GM12878 (cell line): ENCODE results near the gene SLC28A1. TPM values are rescaled to one million over a fixed set of nuclear protein-coding genes. Genes with fewer than 3 reads are reported as not detected.

ENCODE experiments used
- ATAC-seq: fragments of 200-7000 bp; cut with Tn5 transposase; 3 replicates; pipeline ENCODE4 v1.9.1; 2020; ENCODE audit warnings: mild to moderate bottlenecking, moderate library complexity
- BruUV-seq: library from RNA; stranded (reverse); fragments of 400-500 nt; replicated peaks from 2 replicates; lab custom pipeline; 2021; lab: Mats Ljungman, UMichigan
- CTCF ChIA-PET: fragments of 300-600 bp; sonication (Branson Sonifier 250); formaldehyde crosslinking; extraction: SDS; loops from one replicate; lab custom pipeline; 2021; ENCODE audit warnings: inconsistent platforms; lab: Yijun Ruan, JAX
- POLR2A ChIA-PET: fragments of 350-600 bp; formaldehyde crosslinking; extraction: SDS; loops from one replicate; lab custom pipeline; 2021; ENCODE audit warnings: inconsistent platforms; lab: Charles Lee
- RAD21 ChIA-PET: fragments of 300-600 bp; sonication (Branson Sonifier 250); formaldehyde crosslinking; loops from one replicate; lab custom pipeline; 2023; ENCODE audit warnings: antibody characterized with exemption; ENCODE audit not compliant: unreplicated experiment; lab: Charles Lee
- SMC1A ChIA-PET: fragments of 300-600 bp; sonication (Branson Sonifier 250); formaldehyde crosslinking; loops from one replicate; lab custom pipeline; 2023; ENCODE audit not compliant: unreplicated experiment, uncharacterized antibody; lab: Charles Lee
- DNase-seq: peaks from one replicate; pipeline ENCODE4 v3.0.0-alpha.2; 2011; ENCODE audit warnings: low read depth, low spot score
- FAIRE-seq: peaks from 3 replicates; lab custom pipeline; 2011; peaks lifted over from hg19 to GRCh38; lab: Jason Lieb, UNC
- H2AFZ ChIP-seq: 2 replicates; pipeline ENCODE4 v1.6.0; 2011; ENCODE audit warnings: low read depth, low read length, control low read depth; ENCODE audit not compliant: control insufficient read depth
- H3K27ac ChIP-seq: 2 replicates; pipeline ENCODE4 v1.5.1; 2011; ENCODE audit warnings: control low read depth; ENCODE audit not compliant: control insufficient read depth, insufficient read depth
- H3K27me3 ChIP-seq, 2 experiments: replicated peaks in 1 of 2; 2 replicates each; pipeline versions ENCODE4 v1.6.0 to v1.6.1; 2011; ENCODE audit warnings: low read length in 1 of 2; ENCODE audit not compliant: control insufficient read depth in 2 of 2, insufficient read depth in 2 of 2
- H3K36me3 ChIP-seq, 2 experiments: 2 replicates each; pipeline ENCODE4 v1.5.1; 2011; ENCODE audit warnings: low read length in 1 of 2; ENCODE audit not compliant: control insufficient read depth in 2 of 2, insufficient read depth in 2 of 2
- H3K4me1 ChIP-seq: 2 replicates; pipeline ENCODE4 v1.6.1; 2011; ENCODE audit warnings: mild to moderate bottlenecking, low read length, moderate library complexity, mixed read lengths; ENCODE audit not compliant: control insufficient read depth, insufficient read depth
- H3K4me2 ChIP-seq: 2 replicates; pipeline ENCODE4 v1.6.0; 2011; ENCODE audit warnings: control low read depth; ENCODE audit not compliant: control insufficient read depth, insufficient read depth
- H3K4me3 ChIP-seq: fragments of 200-600 bp; sonication (generic); 2 replicates; pipeline ENCODE4 v1.5.1; 2016
- H3K79me2 ChIP-seq: 2 replicates; pipeline ENCODE4 v1.6.0; 2011; ENCODE audit warnings: low read length; ENCODE audit not compliant: control insufficient read depth, insufficient read depth
- H3K9ac ChIP-seq: 2 replicates; pipeline ENCODE4 v1.8.0; 2011; ENCODE audit warnings: low read length, control low read depth, mixed read lengths; ENCODE audit not compliant: control insufficient read depth, insufficient read depth
- H3K9me3 ChIP-seq: replicated peaks from 3 replicates; pipeline ENCODE4 v1.5.1; 2011; ENCODE audit warnings: mild to moderate bottlenecking, low read length; ENCODE audit not compliant: control insufficient read depth, insufficient read depth
- H4K20me1 ChIP-seq: 2 replicates; pipeline ENCODE4 v1.6.0; 2011; ENCODE audit not compliant: control insufficient read depth, insufficient read depth
- JUND ChIP-seq: IDR thresholded peaks from 2 replicates; pipeline ENCODE4 v1.6.1; 2012; ENCODE audit warnings: low read depth, mild to moderate bottlenecking, low read length, improper control_type of control experiment, moderate library complexity
- NFXL1 ChIP-seq: fragments of 450-650 bp; IDR thresholded peaks from 2 replicates; pipeline ENCODE4 v1.6.1; 2017; ENCODE audit warnings: antibody characterized with exemption, mild to moderate bottlenecking, borderline replicate concordance
- POLR2AphosphoS2 ChIP-seq: IDR thresholded peaks from 2 replicates; pipeline ENCODE4 v1.6.1; 2011; ENCODE audit warnings: low read depth, mild to moderate bottlenecking, low read length, improper control_type of control experiment, moderate library complexity
- SMAD5 ChIP-seq: IDR thresholded peaks from 2 replicates; pipeline ENCODE4 v1.6.1; 2016; ENCODE audit warnings: antibody characterized with exemption, low read depth
- SRF ChIP-seq, 2 experiments: IDR thresholded peaks; 2 replicates each; pipeline ENCODE4 v1.6.1; 2011; ENCODE audit warnings: low read depth in 2 of 2, low read length in 2 of 2, mild to moderate bottlenecking in 1 of 2, moderate library complexity in 1 of 2
- ZNF384 ChIP-seq: IDR thresholded peaks from 2 replicates; pipeline ENCODE4 v1.6.1; 2012; ENCODE audit warnings: low read depth, mild to moderate bottlenecking, low read length, improper control_type of control experiment, borderline replicate concordance
- ZNF622 ChIP-seq: fragments of 450-650 bp; IDR thresholded peaks from 2 replicates; pipeline ENCODE4 v1.6.1; 2017; ENCODE audit warnings: mild to moderate bottlenecking, inconsistent platforms
- WGBS: methylation state at CpG from one replicate; pipeline ENCODE4 v1.1.6; 2016; ENCODE audit warnings: low lambda C conversion rate; ENCODE audit not compliant: insufficient replicate concordance, insufficient coverage; ENCODE audit errors: missing lambda C conversion rate; 5-methylcytosine and 5-hydroxymethylcytosine counted together
- in situ Hi-C: fragments of 300-500 bp; cut with MboI; formaldehyde crosslinking; loops from 9 replicates; pipeline ENCODE4 v1.14.3; 2018; ENCODE audit warnings: mixed read lengths
- intact Hi-C: fragments of 100-400 bp; cut with micrococcal nuclease; formaldehyde crosslinking; loops from one replicate; pipeline ENCODE4 v1.14.2; 2022; ENCODE audit not compliant: unreplicated experiment
- polyA plus RNA-seq, 11 experiments: library from polyadenylated mRNA; depleted of rRNA in 4 of 11; unstranded in 6 of 11; stranded (reverse) in 5 of 11; fragments of >200 nt; fragmentation: Nextera tagmentation in 4 of 11; fragmentation: Illumina TruSeq in 1 of 11; extraction: Ambion mirVana in 4 of 11; extraction: Trizol in 1 of 11; gene quantifications; 1 replicate in 1 of 11; 2 replicates in 10 of 11; pipeline versions ENCODE4 v1.2.1 to v1.2.3, GENCODE V29; 2011 to 2016; ENCODE audit warnings: inconsistent platforms in 2 of 11, missing spikeins in 2 of 11, low read depth in 1 of 11
- total RNA-seq, 4 experiments: library from RNA; depleted of rRNA in 3 of 4; stranded (reverse); fragments of >200 nt in 3 of 4; fragmentation: Illumina TruSeq in 1 of 4; extraction: Trizol in 1 of 4; gene quantifications; 2 replicates each; pipeline versions ENCODE4 v1.2.1 to v1.2.3, GENCODE V29; 2013 to 2021
- TF ChIP-seq, protein P1 (sequence below): IDR thresholded peaks from 2 replicates; pipeline ENCODE4 v1.6.1; 2012; ENCODE audit warnings: mild to moderate bottlenecking, low read depth, low read length
- TF ChIP-seq, protein P2 (sequence below): IDR thresholded peaks from 2 replicates; pipeline ENCODE4 v1.6.1; 2012; ENCODE audit warnings: low read length, inconsistent platforms
- TF ChIP-seq, protein P3 (sequence below): IDR thresholded peaks from 2 replicates; pipeline ENCODE4 v1.6.1; 2012; ENCODE audit warnings: low read depth, low read length, improper control_type of control experiment

SLC28A1 gene
- total and polyA plus RNA-seq, 10 of the 15 experiments (the other 5 are each of a cell fraction or from before 2014, with no cell fraction given) = not detected

DNA sequence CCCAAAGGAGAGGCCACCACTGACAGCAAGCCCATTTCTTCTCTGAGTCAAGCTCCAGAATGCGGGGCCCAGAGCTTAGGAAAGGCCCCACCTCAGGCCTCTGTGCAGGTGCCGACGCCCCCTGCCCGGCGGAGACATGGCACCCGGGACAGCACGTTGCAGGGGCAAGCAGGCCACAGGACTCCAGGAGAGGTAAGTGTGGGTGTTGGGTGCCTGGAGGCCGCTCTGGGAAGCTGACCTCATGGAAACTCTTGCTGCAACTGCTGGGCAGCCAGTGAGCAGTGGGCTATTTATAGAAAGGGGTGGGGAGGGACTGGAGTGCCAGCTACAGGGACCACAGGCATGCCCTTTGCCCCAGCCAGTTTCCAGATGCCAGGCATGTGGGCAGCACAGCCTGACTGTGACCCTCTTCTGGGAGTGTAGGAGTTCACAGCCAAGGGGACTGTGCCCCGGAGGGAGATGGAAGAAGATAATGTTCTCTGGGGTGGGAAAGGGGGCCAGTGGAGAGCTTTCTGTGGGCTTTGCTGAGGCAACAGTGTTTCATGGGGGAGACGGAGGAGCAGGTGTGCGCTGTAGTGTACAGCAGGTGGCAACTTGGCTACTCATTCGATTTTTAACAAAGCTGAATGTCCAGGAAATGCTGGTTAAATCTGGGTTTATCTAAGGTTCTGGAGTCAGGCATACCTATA, 43.6 kb upstream of the SLC28A1 start (continued):
- TF ChIP-seq SMAD5 = no peak
- TF ChIP-seq, all 136 proteins: peak for 0

DNA sequence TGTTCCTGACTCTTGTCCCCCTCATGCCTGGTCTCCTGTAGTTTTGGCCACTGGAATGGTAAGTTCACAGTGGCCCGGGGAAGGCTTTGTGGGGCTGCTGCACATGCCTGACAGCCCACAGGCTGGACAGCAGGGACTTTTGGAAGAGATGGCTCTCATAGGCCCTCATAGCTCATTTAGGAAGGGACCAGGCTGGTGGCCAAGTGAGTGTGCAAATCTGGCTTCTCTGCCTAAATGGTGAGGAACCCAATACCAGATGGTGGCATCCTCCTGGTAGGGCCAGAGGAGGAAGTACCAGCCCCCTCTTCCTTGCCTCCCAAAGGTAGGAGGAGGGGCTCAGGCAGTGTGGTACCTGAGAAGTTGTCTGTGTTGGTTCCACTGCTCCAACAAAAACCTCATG, 41.7 kb upstream of the SLC28A1 start:
- POLR2A ChIA-PET = no interaction called here
- no peak for ATAC-seq
- RAD21 ChIA-PET = no interaction called here
- H3K4me3 ChIP-seq = no peak overlapping the region
- no peaks in the 10 kb centered on the region for H4K20me1 ChIP-seq
- no peak overlapping the region for H3K4me2 ChIP-seq
- H3K27ac ChIP-seq = no peak overlapping the region
- TF ChIP-seq, protein P1, sequence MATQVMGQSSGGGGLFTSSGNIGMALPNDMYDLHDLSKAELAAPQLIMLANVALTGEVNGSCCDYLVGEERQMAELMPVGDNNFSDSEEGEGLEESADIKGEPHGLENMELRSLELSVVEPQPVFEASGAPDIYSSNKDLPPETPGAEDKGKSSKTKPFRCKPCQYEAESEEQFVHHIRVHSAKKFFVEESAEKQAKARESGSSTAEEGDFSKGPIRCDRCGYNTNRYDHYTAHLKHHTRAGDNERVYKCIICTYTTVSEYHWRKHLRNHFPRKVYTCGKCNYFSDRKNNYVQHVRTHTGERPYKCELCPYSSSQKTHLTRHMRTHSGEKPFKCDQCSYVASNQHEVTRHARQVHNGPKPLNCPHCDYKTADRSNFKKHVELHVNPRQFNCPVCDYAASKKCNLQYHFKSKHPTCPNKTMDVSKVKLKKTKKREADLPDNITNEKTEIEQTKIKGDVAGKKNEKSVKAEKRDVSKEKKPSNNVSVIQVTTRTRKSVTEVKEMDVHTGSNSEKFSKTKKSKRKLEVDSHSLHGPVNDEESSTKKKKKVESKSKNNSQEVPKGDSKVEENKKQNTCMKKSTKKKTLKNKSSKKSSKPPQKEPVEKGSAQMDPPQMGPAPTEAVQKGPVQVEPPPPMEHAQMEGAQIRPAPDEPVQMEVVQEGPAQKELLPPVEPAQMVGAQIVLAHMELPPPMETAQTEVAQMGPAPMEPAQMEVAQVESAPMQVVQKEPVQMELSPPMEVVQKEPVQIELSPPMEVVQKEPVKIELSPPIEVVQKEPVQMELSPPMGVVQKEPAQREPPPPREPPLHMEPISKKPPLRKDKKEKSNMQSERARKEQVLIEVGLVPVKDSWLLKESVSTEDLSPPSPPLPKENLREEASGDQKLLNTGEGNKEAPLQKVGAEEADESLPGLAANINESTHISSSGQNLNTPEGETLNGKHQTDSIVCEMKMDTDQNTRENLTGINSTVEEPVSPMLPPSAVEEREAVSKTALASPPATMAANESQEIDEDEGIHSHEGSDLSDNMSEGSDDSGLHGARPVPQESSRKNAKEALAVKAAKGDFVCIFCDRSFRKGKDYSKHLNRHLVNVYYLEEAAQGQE = no peak
- TF ChIP-seq, protein P2, sequence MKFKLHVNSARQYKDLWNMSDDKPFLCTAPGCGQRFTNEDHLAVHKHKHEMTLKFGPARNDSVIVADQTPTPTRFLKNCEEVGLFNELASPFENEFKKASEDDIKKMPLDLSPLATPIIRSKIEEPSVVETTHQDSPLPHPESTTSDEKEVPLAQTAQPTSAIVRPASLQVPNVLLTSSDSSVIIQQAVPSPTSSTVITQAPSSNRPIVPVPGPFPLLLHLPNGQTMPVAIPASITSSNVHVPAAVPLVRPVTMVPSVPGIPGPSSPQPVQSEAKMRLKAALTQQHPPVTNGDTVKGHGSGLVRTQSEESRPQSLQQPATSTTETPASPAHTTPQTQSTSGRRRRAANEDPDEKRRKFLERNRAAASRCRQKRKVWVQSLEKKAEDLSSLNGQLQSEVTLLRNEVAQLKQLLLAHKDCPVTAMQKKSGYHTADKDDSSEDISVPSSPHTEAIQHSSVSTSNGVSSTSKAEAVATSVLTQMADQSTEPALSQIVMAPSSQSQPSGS = no peak
- TF ChIP-seq POLR2AphosphoS2 (no peak), ZNF622 (no peak), JUND (no peak), SRF (IDR thresholded peaks at IDR 0.05; ENCODE audit: low read depth in 2 of 2, low read length in 2 of 2) (no peak), NFXL1 (no peak), ZNF384 (no peak)
- TF ChIP-seq, protein P3, sequence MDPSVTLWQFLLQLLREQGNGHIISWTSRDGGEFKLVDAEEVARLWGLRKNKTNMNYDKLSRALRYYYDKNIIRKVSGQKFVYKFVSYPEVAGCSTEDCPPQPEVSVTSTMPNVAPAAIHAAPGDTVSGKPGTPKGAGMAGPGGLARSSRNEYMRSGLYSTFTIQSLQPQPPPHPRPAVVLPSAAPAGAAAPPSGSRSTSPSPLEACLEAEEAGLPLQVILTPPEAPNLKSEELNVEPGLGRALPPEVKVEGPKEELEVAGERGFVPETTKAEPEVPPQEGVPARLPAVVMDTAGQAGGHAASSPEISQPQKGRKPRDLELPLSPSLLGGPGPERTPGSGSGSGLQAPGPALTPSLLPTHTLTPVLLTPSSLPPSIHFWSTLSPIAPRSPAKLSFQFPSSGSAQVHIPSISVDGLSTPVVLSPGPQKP = no peak
- H2AFZ ChIP-seq = no peak overlapping the region
- in situ Hi-C loops (no loop called here), intact Hi-C loops (loop anchor here (10.0 kb wide), 1 partner anchor 202 kb away; no protein-coding TSS in a partner anchor)
- no peak overlapping the region for H3K9ac ChIP-seq
- H3K9me3 ChIP-seq = peaks cover 5% of the 10 kb centered on the region
- 0% methylated on average over 1 of the region's 1 CpG for WGBS
- CTCF ChIA-PET = no interaction called here
- SMC1A ChIA-PET = no interaction called here
- H3K79me2 ChIP-seq = no peaks in the 10 kb centered on the region
- no peak for DNase-seq
- H3K27me3 ChIP-seq = peaks cover 0 to 2% of the 10 kb centered on the region in 2 experiments; a peak in 1 of 4 replicates
- no peak for FAIRE-seq
- H3K36me3 ChIP-seq = no peaks in the 10 kb centered on the region
- no TSS peak for BruUV-seq
- no peaks in the 10 kb centered on the region for H3K4me1 ChIP-seq
